Gastroesophageal sphincter (tissue), 3 donors: ENCODE results near the gene IGFBP2.

Experiments
- EP300 ChIP-seq: sonication (generic); formaldehyde crosslinking; IDR thresholded peaks from one replicate; pipeline ENCODE4 v1.6.1; 2017; ENCODE audit warnings: antibody characterized with exemption, mild to moderate bottlenecking
- POLR2A ChIP-seq, 2 donors: fragments of 450-650 bp; IDR thresholded peaks; one replicate each; pipeline ENCODE4 v1.6.1; 2017; ENCODE audit warnings: antibody characterized with exemption in 2 of 2, mild to moderate bottlenecking in 2 of 2, moderate library complexity in 1 of 2
- POLR2AphosphoS5 ChIP-seq: sonication (generic); formaldehyde crosslinking; IDR thresholded peaks from one replicate; pipeline ENCODE4 v1.6.1; 2017; ENCODE audit warnings: antibody characterized with exemption
- TF ChIP-seq, protein P1 (sequence below), 4 experiments: fragments of 200-600 bp in 2 of 4; fragments of 450-650 bp in 2 of 4; sonication (generic) in 1 of 4; IDR thresholded peaks; one replicate each; pipeline ENCODE4 v1.5.1; 2017 to 2019; ENCODE audit warnings: antibody characterized with exemption in 4 of 4, mild to moderate bottlenecking in 2 of 4, moderate library complexity in 2 of 4

DNA sequence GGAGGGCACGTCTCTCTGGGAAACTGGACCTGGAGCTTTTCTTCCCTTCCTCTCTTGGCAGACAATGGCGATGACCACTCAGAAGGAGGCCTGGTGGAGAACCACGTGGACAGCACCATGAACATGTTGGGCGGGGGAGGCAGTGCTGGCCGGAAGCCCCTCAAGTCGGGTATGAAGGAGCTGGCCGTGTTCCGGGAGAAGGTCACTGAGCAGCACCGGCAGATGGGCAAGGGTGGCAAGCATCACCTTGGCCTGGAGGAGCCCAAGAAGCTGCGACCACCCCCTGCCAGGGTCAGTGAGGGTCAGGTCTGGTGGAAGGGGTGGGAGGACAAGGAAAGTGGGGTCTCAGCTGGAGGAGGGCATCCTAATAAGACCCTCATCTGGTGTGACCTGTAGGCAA, 27.3 kb downstream of the IGFBP2 start:
- TF ChIP-seq, protein P1, sequence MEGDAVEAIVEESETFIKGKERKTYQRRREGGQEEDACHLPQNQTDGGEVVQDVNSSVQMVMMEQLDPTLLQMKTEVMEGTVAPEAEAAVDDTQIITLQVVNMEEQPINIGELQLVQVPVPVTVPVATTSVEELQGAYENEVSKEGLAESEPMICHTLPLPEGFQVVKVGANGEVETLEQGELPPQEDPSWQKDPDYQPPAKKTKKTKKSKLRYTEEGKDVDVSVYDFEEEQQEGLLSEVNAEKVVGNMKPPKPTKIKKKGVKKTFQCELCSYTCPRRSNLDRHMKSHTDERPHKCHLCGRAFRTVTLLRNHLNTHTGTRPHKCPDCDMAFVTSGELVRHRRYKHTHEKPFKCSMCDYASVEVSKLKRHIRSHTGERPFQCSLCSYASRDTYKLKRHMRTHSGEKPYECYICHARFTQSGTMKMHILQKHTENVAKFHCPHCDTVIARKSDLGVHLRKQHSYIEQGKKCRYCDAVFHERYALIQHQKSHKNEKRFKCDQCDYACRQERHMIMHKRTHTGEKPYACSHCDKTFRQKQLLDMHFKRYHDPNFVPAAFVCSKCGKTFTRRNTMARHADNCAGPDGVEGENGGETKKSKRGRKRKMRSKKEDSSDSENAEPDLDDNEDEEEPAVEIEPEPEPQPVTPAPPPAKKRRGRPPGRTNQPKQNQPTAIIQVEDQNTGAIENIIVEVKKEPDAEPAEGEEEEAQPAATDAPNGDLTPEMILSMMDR (IDR thresholded peaks at IDR 0.05), result no peak
- TF ChIP-seq POLR2A (IDR thresholded peaks at IDR 0.05) (no peak), EP300 (no peak), POLR2AphosphoS5 (no peak)
